Measurements from ENCODE around the gene IL26.
A peak's percentile ranks its signal among the peaks of the same experiment; 100 is the strongest.

The IL26 gene

DNA sequence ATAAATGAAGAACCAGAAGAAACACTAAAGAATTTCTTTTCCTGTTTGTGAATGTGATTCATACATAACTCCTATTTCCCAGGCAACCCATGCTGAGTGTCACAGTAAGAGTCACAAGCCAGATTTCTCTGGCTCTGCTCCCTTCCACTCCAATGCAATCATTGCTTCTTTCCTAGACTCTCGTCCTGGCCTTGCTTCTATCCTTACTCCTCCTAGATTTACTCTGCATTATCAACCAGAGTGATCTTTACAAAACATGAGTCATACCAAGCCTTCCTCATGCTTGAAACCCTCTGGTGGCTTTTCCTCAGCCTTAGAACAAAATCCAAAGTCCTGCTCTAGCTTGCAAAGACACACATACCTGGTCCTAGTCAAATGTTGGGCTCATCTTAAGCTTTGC lies 14.5 kb upstream of the IL26 start:
- no peak for DNase-seq (ENCODE audit: low read depth, low spot score)

DNA sequence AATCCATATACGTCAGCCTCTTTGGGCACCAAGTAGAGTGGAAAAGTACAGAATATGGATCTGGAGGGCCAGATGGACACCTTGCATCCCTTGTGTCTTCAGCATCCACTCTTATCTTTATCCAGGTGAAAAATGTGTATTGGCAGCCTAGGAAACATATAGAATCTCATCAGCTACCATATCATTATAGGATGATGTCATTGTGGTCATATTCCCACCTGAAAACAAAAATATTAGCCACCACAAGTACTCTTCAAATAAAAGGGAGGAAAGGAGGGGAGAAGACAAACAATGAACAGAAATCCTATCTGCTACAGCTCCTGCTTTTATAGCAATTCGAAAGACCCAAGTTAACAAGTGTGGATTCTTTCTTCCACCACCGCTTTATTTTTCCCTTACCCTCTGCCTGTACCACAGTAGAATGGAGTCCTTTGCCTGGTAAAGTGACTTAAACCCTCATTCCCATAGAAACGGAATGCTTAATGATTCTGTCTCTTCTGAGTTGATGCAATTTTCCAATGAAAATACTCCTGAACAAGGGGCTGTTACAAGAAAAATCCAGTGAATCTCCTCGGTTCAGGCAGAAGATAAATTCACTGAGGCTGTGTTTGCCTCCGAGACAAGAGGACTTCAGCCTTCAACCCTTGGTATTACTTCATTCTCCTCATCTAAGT lies 13.8 kb upstream of the IL26 start:
- no peak for DNase-seq (ENCODE audit: low read depth, low spot score)

- DNase-seq (ENCODE audit: low read depth, low spot score) = no peak
Measured at GRCh38 chr12:68237619-68238018, 12.0 kb upstream of the IL26 start.

- DNase-seq (ENCODE audit: low read depth, low spot score) = no peak
Measured at GRCh38 chr12:68237078-68237477, 11.5 kb upstream of the IL26 start.

GRCh38 chr12:68236421-68237059 lies 10.9 kb upstream of the IL26 start:
- no peak for DNase-seq (ENCODE audit: low read depth, low spot score)

DNA sequence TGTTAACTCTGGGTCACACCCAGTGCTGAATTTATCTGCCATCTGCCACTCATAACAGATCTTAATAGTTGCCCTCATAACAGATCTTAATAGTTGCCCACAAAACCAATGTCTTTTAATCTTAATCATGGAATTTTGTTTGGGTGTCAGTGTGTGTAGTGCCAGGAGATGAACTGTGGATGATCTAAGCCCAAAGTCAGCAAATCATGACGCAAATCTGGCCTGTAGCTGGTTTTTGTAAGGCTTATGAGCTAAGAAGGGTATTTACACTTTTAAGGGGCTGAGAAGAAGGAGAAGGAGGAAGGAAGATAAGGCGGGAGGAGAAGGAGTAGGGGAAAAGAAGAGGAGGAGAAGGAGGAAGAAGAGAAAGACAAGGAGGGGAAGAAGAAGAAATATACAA lies 10.0 kb upstream of the IL26 start:
- DNase-seq (ENCODE audit: low read depth, low spot score) = no peak

DNA sequence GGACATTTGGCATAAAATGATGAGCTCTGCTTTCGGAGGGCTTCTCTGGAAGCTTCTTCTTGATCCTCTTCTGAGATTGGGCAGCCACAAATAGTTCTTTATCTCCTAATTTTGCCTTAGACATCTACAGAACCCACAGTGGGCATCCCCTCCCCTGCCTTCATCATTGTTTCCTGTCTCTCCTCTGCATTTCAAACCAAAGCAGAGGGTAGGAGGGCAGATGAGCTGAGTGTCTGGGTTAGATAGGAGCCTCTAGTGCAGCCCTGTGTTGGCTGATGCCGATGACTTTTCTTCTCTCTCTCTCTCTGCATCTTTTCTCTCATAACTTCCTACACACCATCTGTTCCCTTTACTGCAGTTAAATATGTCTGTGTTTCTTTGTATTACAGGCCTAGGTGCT lies 8.5 kb upstream of the IL26 start:
- no peak for DNase-seq (ENCODE audit: low read depth, low spot score)

DNA sequence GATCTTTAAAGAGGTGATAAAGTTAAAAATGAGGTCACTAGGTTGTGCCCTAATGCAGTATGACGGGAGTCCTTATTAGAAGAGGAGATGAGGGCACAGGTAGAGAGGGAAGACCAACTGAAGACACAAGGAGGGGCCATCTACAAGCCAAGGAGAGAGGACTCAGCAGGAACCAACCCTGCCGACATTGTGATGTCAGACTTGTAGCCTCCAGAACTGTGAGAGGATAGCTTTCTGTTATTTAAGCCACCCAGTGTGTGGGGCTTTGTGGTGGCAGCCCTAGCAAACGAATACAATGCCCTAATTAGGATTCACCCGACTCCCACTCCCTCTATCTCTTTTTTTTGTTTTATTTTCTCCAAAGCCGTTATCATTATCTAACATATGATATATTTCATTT lies 7.9 kb upstream of the IL26 start:
- no peak for DNase-seq (ENCODE audit: low read depth, low spot score)

DNA sequence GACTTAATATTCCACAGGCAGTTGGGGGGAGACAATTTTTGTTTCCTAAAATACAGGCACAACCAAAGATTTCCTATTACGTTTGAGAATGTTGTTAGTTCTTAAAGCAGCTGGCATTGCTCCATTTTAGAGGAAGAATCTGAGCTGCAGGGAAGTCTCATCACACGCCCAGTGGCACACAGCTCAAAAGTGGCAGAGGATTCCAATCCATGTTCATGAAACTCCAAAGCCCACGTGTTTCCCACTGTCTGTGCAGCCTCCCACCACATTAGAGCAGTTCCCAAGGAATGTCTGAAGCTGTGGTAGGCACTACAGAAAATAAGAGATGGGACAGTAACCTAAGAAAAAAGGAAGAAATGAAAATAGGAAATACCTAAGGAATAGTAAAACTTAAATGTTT lies 6.1 kb upstream of the IL26 start:
- no peak for DNase-seq (ENCODE audit: low read depth, low spot score)

DNA sequence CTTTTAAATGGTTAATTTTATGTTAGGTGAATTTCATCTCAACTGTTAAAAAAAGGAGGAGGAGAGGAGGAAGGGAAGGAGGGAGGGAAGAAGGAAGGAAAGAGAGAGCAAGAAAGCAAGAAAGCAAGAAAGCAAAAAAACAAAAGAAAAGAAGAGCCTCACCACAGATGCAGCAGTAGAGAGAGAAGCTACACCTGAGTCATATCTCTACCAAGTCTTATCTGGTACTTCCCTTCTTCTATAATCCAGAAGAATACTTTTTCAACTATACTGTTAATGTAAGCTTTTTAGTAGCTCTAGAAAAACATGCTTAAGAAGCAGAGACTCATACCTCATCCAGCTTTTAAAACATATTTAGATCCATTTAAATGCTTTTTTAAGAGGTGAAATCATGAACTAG lies 5.6 kb upstream of the IL26 start:
- DNase-seq (ENCODE audit: low read depth, low spot score) = no peak

DNA sequence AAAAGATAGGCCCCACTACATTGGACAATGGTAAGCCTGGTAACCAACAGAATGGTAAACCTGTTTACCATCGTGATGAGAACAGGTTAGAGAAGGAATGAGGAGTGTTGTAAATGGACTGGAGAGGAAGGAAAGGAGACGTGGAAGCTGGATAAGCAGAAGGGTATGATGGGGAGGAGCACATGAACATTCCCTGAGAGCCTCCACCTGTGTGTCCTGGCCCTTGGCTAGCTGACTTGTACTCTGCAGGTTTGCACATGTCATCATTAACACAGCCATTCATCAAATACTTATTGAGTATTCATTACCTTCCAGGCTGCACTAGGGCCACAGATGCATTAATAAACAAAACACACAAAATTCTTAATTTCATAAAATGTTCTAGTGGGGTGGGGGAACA lies 4.3 kb upstream of the IL26 start:
- no peak for DNase-seq (ENCODE audit: low read depth, low spot score)

- no peak for DNase-seq (ENCODE audit: low read depth, low spot score)
Measured at GRCh38 chr12:68227356-68227755, 1.7 kb upstream of the IL26 start.

- no peak for DNase-seq (ENCODE audit: low read depth, low spot score)
Measured at GRCh38 chr12:68224613-68225285, 861 bp downstream of the IL26 start.

DNA sequence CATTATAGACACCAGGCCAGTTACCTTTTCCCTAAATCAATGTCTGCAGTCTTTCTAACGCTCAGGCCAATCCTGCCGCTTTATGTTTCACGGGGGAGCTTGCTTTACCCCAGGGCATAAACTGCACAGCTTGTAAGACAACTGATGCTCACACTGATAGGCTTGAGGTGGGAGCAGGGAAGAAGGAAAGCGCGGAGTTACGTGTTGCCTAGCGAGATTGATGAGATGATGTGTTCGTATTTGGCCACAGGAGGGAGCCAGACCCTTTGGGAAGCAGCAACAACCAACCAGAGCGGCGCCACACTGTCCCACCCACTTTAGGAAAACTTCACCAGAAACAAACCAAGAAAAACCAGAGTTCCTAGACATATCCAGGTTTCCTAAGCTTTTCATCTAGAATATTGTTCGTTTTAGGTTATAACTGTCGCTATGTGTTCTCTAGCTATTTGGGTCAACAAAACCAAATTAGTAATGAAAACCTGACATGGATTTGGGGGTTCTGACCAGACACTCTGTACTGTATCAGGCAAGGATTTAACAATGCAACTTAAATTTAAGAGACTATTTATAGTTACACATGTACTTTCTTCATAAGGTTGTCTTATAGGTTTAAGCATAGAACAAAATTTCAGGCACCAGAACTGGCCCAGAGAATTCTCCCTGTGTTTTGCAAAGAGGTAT lies 2.4 kb downstream of the IL26 start:
- DNase-seq (ENCODE audit: low read depth, low spot score) = peak; percentile 97

DNA sequence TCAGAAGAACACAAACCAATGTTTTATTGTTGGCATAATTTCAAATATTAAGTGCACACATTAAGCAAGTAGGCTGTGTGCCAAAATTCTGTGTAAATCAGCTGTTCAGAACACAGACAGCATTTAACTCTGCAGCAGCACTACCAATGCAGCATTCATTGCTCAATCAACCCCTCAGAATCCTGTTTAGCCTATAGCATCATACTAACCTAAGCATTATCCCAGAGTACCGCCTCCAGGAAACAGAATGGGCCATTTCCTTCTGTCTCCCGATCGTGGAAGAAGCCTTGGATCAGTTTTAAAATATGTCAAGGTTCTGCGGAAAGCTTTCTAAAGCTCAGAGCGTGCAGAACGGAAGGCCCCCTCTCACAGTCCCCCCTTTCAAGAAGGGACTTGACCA lies 3.3 kb downstream of the IL26 start:
- no peak for DNase-seq (ENCODE audit: low read depth, low spot score)

- no peak for DNase-seq (ENCODE audit: low read depth, low spot score)
Measured at GRCh38 chr12:68221497-68221896, 4.1 kb downstream of the IL26 start.

DNA sequence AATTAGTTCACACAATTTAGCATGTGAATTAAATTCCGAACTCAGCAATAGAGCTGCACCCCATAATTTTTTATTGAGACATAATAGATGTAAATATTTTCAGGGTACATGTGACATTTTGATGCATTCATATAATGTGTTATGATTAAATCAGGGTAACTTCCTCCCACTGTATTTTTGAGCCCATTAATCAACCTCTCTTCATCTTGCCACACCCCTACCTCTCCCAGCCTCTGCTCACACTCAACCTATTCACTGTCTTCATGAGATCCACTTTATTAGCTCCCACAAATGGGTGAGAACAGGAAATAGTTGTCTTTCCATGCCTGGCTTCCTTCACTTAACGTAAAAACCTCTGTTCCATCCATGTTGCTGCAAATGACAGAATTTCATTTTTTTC lies 14.7 kb downstream of the IL26 start:
- no peak for DNase-seq (ENCODE audit: low read depth, low spot score)

- DNase-seq (ENCODE audit: low read depth, low spot score) = peak; percentile 73
Measured at GRCh38 chr12:68209048-68209728, 16.4 kb downstream of the IL26 start.

GRCh38 chr12:68207276-68207675 lies 18.3 kb downstream of the IL26 start:
- no peak for DNase-seq (ENCODE audit: low read depth, low spot score)

- DNase-seq (ENCODE audit: low read depth, low spot score) = no peak
Measured at GRCh38 chr12:68206446-68206845, 19.2 kb downstream of the IL26 start.

GRCh38 chr12:68203460-68203875 lies 22.1 kb downstream of the IL26 start:
- no peak for DNase-seq (ENCODE audit: low read depth, low spot score)

GRCh38 chr12:68200854-68201253 lies 24.8 kb downstream of the IL26 start:
- no peak for DNase-seq (ENCODE audit: low read depth, low spot score)

Data from ELF-1 (cell line).